Femur (tissue), 1 donor: Measurements from ENCODE around the gene PKHD1.

Experiments
- DNase-seq: peaks from one replicate; pipeline ENCODE4 v3.0.0-alpha.2; 2017

The PKHD1 gene, protein sequence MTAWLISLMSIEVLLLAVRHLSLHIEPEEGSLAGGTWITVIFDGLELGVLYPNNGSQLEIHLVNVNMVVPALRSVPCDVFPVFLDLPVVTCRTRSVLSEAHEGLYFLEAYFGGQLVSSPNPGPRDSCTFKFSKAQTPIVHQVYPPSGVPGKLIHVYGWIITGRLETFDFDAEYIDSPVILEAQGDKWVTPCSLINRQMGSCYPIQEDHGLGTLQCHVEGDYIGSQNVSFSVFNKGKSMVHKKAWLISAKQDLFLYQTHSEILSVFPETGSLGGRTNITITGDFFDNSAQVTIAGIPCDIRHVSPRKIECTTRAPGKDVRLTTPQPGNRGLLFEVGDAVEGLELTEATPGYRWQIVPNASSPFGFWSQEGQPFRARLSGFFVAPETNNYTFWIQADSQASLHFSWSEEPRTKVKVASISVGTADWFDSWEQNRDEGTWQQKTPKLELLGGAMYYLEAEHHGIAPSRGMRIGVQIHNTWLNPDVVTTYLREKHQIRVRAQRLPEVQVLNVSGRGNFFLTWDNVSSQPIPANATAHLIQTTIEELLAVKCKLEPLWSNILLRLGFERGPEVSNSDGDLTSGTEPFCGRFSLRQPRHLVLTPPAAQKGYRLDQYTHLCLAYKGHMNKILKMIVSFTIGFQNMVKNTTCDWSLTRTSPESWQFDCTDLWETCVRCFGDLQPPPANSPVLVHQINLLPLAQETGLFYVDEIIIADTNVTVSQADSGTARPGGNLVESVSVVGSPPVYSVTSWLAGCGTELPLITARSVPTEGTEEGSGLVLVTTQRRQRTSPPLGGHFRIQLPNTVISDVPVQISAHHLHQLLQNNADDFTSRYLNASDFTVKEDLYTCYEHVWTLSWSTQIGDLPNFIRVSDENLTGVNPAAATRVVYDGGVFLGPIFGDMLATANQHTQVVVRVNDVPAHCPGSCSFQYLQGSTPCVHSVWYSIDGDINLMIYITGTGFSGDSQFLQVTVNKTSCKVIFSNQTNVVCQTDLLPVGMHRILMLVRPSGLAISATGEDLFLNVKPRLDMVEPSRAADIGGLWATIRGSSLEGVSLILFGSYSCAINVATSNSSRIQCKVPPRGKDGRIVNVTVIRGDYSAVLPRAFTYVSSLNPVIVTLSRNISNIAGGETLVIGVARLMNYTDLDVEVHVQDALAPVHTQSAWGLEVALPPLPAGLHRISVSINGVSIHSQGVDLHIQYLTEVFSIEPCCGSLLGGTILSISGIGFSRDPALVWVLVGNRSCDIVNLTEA (N-terminal part only)

DNA sequence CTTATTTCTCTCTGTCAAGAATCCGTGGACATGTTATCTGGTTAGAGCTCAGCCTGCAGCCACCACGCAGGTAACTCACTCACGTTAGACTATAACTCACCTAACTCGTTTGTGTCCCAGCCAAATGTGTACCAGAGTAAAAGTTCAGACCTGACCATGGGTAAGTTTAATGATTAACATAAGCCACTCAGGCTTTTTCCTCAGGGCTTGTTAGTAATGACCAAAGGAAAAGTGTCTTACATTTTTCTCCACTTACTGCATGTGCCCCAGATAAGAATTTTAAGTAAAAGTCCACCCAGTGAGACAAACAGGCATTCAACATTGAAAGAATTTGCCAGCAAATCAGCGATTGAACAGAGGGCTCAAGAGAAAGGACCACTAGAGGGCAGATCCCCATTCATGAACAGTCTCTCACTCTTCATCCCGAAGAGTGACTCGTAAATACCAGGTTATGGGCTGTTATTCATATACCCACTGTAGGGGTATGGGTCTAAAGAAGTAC is at the start of gene PKHD1:
PKHD1 (minus strand) TSS at position 116 of the 502 bp plus-strand sequence. CDS start 2,680 bp downstream, outside the sequence.
- DNase-seq, result no peak

DNA sequence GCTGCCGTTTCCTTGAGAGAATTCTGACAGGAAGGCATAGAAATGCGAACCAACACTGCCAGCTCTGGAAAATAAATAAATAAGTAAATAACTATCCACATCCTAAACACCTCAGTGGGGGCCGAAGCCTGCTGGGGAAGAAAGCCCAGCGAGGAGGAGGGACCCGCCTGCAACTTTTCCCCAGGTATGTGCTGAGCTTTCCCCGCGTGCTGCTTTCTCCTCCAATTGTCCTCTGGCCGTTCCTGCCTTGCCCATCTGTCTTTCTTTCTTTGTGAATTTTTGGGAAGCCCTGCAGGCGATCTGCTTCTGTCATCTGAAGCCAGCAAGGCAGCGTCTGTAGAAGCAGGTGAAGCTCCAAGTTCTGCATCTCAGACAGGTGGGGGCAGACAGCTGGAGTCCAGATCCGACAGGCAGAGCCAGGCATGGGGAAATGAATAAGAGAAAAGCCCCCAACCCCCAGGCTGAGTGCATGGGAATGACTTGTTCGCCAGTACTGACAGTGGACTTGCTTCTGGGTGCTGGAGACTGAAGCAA is 49.6 kb upstream of the PKHD1 start:
- no peak for DNase-seq

DNA sequence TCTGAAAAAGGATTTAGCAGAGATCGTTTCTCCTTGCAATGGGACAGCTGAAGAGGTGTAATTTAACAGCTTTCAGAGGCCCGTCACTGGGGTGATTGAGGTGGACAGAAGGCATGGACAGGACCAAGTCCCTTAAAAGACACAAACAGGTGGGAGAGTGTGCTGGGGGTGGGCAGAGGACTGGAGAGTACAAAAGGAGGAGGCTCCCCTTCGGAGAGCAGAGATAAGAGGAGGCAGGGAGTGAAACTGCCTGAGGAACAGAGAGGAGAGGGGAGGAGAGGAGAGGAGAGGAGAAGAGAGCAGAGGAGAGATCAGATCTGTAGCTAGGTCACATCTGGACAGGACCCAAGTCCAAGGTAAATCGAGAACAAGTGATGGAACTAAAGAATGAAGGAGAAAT is 48.6 kb upstream of the PKHD1 start:
- DNase-seq, result peak; percentile 61

DNA sequence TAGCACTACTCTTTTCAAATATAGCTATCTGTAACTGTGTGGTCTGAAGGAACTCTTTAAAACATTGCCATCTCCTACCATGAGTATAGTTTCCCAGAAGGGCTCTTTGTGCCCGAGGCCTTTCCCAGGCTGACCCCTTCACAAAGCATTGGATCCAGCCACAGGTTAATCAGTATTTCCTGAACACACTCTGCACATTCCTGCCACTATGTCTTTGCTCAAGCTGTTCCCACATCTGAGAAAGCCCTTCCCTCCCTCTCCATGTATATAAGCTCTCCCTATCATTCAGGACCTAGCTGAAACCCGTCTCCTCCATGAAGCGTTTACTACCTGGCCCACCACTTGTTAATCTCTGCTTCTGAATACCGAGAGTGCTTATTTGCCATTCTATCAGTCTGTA is 47.8 kb upstream of the PKHD1 start:
- no peak for DNase-seq

DNA sequence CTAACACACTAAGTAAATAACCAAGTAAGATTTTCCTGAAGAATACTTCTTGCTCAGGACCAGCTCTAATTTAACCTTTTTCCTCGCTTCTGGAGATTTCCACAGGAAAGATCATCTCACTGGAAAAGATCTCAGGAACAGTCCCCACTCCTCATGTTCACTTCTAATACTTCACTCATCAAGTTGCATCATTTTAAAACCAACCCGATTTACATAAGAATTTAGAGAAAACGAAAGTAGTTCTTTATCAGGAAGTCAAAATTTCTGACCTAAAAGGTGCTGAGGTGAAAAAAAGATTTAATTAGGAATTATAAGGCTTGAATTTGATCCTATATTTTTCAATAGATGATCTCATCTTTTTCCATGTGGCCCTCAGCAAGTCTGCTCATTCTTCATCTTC is 46.6 kb upstream of the PKHD1 start:
- no peak for DNase-seq

DNA sequence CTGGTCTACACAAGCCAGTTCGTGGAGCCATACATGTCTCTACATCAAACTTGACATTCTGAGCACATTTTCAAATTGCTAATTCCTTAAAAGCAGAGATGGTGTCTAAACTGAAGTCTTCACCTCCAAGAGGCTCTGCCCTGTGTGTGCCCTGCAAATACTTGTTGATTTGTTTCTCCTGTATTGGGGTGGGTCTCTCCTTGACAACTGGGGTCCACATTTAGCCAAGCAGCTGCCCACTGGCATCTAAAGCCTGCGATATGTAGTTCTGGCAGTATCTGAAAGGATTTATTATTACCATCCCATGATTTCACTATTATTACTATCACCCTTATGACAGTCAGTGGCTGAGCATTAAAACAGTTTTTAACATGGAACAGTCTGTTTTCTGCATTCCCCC is 45.9 kb upstream of the PKHD1 start:
- peak; percentile 41 for DNase-seq

DNA sequence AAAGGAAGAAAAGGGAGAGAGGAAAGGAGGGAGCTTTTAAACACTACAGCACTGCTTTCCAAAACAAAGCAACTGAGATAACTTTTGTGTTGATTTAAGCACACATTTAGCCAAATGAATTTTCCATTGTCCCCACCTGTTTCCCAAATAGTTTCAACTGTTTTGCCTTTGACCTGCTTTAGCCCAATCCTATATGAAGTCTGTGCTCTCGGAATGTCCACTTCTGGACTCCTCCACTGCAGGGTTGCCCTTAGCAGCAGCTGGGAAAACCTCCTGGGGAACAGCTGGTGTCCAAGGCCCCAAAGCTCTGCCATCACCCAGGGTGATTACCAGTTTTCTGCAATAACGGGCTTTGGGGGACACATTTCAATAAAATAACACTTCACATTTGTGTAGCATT is 44.9 kb upstream of the PKHD1 start:
- no peak for DNase-seq

DNA sequence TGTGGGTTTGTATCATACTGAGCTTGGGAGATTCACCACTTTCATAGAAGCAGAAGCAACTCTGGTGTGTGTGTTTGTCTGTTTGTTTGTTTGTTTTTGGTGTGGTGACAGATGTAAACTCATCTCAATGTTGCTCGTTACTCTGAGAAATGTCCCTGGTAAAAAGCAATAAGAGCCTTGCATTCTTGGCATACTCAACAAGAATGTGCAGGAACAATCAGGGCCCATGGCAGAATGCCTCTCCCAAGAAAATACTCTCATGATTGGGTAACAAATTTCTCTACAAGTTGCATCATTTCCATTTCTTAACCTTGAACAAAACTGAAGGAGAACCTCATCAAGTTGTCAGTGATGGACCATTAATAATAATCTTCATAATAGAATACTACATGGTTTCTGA is 43.0 kb upstream of the PKHD1 start:
- no peak for DNase-seq

DNA sequence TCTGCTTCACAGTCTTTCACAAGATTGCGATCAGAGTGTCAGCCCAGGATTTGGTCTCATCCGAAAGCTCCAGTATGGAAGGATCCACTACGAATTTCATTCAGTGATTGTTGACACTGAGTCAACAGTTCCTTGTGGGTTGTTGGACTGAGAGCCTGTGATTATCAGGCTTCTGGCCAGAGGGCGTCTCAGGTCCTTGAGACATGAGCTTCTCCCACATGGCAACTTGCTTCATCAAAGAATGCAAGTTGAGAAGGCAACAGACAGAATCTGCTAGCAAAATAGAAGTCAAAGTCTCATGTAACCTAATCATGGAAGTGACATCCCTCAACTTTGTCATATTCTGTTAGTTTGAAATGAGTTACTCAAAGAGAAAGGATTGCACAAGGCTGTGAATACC is 40.5 kb upstream of the PKHD1 start:
- no peak for DNase-seq

DNA sequence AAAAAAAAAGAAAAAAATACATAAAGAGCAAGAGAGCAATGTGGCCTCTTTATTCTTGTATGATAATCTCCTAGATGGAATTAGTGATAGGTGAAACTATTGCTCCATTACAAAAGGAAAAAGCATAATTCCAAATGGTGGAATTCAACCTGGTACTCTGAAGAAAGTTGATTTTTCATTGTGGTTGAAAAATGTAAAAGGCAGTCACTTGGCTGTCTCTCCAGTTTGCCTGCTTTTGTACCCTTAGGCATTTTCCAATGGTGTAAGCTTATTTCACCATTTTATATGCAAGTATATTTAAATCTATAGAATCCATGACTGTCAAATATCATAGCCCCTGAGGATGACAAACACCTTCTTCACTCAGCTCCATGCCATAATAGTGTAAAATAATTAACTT is 38.8 kb upstream of the PKHD1 start:
- no peak for DNase-seq

DNA sequence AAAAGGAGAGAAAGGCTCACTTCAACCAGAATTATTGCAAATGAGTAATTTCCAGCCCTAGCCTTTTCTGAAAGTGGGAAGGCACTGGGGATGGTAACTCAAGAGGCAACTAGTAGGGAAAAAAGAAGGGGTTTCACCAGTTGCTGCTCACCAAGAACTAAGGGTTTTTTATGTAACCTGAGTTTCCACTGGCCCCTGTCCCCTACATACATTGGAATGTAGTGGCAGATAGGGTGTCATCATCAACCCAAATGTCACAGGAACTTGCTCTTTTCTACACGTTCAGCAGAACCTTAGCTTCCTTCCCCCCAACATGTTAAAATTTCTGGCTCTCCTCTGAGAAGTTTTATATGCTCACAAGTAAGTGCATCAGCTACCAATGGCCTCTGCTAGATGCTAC is 38.2 kb upstream of the PKHD1 start:
- DNase-seq, result no peak

DNA sequence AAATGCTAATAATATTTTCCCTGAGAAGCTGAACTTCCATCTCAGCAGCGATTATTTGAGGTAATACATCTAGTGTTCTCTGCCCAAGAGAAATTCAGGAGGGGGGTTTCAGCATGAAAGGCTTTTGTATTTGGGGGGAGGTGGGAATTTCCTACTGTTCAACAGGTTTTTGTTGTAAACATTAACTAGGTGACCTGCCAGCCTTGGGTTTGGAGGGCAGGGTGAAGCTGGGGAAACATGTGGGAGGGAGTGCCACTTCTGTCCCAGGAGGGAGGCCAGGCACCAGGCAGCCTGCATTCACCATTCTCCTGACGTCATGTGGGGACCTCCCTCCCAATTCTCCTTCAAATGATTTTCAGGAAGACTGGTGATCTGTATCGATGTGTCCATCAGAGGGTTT is 37.7 kb upstream of the PKHD1 start:
- DNase-seq, result no peak

DNA sequence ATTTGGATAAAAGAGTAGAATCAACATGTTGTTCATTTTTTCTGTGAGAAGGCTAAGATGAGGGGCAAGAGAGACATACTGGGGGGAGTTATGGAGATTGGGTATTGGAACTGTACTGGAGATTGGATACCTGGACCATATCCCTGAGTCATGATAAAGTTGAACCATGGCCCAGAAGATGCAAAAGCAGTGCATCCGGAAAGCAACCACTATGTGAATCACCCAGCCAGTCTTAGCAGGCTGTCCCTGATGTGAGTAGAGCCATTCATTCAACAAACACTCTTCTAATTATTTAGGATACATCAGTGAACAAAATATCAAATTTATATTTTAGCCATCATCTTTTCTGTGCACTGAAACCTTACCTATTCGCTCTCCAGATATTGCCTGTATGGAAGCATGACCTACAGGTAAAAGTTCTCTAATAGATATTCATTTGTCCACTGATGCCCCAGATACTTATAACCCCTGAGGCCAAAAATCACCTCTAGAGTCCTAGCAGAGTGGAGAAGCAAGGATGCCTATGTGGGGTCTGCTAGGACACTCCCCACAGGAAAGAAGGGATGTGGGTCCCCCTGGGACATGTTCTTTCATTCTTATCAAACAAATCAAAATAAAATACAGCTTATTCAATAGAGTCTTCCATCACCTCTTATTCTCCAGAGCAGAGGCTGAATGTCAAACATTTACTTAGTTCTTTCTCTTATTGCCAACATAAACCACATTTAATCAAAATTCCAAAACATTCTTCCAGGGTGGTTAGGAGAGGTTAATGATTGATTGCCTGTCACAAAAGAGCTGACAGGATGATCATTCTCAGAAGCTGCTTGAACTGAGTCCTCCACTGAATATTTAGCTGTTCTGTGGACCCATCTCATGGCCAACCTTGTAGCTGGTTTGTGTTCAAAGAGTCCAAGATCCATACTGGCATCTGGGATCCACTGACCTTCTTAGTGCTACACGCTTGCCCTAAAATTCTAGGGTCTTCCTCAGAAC is 37.0 kb upstream of the PKHD1 start:
- no peak for DNase-seq

DNA sequence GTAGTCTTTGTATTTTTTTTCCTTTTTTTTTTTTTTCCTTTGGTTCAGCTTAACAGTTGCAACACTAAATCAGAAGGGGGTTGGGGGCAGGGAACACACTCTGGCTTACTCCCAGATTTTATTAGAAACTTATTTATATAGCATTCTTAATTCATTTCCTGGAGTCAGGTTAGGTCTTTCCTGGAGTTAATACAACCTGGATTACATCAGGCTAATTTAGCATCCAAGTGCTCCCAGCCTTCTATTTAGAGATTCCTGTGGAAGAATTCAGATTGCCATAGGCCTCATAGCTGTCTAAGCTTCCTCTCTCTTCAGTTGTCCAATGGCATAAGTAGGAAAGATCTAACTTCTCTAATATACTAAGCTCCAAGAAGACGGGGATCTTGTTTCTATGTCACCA is 35.8 kb upstream of the PKHD1 start:
- no peak for DNase-seq

DNA sequence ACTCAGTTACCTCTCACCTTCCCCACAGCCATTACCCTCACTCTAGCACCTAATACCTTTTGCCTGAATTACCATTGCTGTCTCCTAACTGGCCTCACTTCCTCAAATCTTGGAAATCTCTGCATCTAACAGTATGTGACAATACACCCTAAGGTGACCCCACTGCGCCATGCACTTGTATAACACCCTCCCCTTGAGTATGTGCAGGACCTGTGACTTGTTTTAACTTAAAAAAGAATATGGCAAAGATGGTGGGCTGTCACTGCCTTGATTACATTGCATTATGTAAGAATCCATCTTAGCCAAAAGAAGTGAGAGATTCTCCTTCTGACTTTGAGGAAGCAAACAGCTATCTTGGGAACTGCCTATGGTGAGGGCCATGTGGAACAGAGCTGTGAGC is 29.9 kb upstream of the PKHD1 start:
- no peak for DNase-seq

DNA sequence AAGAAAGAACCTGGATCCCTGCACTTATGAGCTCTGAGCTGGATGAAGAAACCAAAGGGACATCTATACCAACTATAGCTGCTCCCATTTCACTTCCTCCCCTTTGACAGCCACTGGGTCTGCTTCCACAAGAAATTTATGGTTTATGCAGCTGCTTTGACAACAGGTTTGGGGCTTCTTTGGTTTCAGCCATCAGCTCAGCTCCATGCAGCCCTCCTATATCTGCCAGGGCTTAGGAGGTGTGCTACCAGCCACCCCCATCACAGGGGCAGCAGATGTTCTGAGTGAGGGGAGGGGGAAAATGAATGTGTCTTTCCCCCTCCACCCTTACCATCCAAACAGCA is 29.2 kb upstream of the PKHD1 start:
- peak; percentile 42 for DNase-seq

DNA sequence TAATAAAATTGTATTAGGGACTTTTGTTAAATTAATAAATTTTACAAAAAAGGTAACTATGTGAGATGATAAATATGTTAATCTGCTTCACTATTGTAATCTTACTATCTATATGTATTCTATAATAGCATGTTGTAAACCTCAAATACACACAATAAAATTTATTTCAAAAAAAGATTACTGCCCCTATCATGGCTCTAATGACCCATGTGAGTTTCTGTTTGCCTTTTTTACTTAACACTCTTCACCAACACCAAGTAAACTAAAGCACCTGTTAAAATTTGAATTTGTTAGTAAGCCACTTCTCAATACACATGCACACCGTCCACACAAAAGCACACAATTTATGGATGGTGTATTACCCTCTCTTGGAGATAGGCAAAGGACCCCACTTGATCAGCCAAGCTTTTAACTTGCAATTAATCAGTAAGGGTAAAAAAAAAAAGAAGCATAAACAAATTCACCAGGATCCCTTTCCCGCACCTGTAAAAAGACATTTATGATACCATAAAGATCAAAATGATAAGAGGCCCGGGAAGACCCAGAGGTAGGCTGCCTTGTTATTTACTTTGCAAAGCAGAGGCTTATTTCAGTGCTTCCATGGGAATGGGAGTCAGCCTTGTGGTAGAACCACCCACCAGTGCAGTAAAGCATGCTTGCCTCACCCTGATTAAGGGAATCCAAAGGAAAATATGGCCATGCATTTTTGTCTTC is 28.6 kb upstream of the PKHD1 start:
- DNase-seq, result no peak

DNA sequence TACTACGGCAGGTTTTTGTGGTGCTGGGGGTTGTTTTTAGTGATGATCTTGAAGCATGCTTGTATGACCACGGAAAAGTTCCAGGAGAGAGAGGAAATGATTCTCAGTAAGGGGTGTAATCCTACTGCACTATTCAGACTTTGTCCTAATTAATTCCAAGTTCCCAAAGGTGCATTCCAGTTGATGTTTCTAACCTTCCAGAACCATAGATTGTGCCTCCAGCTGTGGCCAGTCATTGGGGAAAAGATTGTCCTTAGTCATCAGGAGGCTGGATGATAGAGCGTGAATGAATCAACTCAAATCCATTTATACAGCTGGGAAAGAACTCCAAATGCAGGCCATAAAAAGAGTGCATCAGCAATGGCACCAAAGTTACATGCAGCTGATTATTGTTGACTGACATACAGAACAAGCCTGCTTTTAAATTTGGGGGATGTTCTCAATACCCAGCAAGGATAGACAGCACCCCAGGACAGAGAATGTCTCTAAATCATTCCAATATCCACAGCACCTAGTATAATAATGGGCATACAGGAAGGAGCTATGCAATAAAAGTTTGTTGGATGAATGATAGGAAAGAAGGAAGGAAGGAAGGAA is 27.8 kb upstream of the PKHD1 start:
- no peak for DNase-seq

DNA sequence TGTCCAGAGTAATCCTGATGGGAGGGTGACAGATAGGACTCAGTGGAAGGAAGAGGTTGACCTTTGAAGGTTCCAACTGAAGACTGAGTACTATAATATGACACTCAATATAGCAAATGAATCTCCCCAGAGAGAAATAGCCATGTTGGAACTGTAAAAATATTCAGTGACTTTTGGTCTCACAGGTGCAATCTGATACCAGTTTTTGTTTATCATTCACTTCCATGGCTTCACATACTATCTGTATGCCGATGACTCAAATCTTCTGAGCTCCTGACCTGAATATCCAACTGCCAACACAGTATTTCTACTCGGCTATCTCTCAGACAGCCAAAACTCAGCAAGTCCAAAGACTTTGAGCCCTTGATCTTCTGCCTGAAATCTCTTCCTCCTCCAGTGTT is 21.8 kb upstream of the PKHD1 start:
- DNase-seq, result no peak

DNA sequence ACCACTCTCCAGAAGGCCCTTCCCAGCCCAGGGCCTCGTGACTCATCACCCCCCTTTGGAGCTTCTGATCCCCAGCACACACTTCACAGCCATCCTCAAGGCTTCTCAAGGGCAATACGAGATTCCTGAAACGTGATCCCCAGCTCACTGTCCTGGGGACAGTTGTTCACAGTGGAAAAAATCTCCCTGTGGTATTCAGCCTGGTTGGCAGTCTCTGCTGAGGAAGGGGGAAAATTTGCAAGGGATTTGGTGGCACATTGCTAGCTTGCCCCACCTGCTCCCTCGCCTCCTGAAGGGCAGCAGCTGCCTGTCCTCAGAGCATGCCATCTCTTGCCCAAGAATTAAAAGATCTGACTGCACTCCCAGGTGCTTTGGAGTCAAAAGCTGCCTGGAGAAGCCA is 20.7 kb upstream of the PKHD1 start:
- peak; percentile 59 for DNase-seq

DNA sequence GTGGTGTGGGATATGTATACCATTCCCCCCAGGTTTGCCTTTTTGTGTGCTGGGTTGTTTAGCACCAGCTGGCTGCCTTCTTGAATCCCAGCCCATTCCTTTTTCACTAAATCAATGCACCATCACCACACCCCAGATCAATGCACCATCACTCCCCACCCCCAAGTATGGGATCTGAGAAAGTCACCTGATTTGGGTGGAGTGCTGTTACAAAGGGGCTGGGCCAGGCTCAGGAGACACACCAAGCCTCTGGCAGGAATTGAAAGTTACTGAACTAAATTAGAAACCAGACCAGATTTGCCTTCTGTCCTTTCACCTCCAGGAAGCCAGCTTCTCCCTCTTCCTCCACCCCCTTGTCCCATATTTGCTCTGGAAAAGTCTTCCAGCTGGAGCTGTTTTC is 19.6 kb upstream of the PKHD1 start:
- no peak for DNase-seq
